ENCODE results near the gene BBS1.

GRCh38 chr11:66555416-66555815 is 45.0 kb downstream of the BBS1 start:
- TF ChIP-seq, protein P1, sequence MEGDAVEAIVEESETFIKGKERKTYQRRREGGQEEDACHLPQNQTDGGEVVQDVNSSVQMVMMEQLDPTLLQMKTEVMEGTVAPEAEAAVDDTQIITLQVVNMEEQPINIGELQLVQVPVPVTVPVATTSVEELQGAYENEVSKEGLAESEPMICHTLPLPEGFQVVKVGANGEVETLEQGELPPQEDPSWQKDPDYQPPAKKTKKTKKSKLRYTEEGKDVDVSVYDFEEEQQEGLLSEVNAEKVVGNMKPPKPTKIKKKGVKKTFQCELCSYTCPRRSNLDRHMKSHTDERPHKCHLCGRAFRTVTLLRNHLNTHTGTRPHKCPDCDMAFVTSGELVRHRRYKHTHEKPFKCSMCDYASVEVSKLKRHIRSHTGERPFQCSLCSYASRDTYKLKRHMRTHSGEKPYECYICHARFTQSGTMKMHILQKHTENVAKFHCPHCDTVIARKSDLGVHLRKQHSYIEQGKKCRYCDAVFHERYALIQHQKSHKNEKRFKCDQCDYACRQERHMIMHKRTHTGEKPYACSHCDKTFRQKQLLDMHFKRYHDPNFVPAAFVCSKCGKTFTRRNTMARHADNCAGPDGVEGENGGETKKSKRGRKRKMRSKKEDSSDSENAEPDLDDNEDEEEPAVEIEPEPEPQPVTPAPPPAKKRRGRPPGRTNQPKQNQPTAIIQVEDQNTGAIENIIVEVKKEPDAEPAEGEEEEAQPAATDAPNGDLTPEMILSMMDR (conservative IDR thresholded peaks at IDR 0.05; ENCODE audit: low read length) = no peak
- TF ChIP-seq EZH2phosphoT487 (IDR thresholded peaks at IDR 0.05; ENCODE audit: borderline replicate concordance, low read depth, low read length) = no peak
